Measurements from ENCODE around the gene SRP68.
A peak's percentile ranks its signal among the peaks of the same experiment; 100 is the strongest.

Gene SRP68

DNA sequence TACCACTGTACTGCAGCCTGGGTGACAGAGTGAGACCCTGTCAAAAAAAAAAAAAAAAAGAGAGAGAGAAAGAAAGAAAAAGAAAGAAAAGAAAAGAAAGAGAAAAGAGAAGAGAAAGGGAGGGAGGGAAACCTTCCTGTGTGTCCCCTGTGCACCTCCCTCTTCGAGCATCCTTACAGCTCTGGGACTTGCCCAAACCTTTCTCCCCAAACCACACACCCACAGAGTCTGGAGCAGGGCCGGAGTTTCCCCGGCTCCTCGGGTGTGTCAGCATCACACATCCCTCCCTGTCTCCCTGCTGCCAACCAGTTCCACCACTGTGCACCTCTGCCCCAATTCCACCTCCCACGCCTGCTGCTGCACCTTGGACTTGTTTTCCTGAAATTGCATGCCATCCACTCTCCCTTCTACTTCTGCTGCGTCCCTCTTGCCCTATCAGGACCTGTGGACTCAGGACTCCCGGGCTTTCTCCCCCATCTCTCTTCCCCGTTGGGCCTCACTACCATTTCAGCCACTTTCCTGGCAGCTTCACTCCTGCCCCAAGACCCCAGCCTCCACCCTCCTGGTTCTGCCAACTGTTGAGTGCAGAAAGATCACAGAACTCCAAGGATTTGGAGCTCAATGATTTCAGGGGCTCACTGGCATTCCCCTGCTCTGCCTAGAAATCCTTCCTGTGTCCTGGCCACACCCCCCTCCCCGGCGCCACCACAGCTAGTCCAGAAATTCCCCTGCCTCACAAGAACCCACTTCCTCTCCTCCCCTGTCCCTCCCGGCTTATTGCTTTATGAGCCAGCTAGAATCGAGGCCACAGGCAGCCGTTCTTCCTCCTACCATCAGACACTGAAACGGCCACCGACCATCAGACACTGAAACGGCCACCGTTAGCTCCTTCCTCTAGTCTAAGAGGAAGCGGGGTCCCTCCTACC lies 75.4 kb downstream of the SRP68 start:
- DNase-seq = peak; percentile 80 to 91 (median 88)

DNA sequence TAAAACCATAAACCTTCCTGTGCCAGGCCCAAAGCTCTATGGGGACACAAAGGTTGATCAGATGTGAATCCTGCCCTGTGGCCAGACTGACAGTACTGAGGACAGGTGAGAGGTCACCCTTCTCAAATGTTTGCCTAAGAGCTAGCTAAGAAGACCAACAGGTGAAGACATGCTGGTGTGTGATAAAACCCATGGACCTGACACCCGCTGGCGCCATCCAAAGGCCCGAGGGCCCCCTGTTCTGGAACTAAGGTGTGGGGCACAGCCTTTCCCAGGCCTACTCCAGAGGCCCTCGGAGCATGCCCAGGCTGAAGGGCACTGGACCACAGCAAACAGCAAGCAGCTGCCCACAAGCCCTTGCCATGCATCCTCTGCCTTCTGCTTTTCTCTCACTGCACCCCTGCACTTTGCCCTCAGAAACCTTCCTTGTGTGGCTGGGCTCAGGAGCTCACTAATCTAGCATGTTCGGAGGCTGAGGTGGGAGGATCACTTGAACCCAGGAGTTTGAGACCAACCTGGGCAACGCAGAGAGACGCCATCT lies 76.9 kb downstream of the SRP68 start:
- no peak for DNase-seq

DNA sequence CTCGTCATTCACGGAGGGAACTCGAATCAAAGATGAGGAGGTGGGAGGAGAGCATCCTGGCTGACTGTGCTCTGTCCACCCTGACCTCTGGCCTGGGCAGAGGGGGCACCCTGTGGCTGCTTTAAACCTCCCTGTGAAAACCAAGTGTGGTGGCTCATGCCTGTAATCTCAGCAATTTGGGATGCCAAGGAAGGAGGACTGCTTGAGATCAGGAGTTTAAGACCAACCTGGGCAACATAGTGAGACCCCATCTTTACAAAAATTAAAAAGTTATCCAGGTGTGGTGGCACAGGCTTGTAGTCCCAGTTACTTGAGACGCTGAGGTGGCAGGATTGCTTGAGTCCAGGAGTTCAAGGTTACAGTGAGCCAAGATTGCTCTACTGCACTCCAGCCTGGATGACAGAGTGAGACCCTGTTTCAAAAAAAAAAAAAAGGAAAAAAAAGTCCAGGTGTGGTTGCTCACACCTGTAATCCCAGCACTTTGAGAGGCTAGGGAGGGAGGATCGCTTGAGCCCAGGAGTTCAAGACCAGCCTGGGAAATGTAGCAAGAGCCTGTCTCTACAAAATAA lies 77.4 kb downstream of the SRP68 start:
- no peak for DNase-seq

DNA sequence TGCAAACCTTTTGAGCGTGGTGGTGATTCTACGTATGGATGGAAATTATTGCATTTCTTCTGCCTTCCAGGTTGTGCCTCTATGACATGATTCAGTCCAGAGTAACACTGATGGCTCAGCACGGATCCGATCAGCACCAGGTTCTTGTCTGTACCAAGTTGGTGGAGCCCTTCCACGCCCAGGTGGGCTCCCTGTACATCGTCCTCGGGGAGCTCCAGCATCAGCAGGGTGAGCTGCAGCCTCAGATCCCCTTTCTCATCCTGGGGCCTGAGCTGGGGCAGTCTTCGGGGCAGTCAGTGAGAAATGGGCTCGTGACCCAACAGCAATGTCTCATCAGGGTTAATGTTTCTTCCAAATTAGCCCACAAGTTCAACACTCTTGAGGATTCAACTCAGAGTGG lies 80.9 kb downstream of the SRP68 start:
- no peak for DNase-seq
